DND-41 (cell line): ENCODE measurements around the gene RGS7.
"Not testable (repeated sequence)": the region's sequence is repeated elsewhere in the genome, so short reads cannot be mapped to it uniquely, and the experiment has no call there.

Experiments
- ATAC-seq: fragments of 200-7000 bp; cut with Tn5 transposase; 3 replicates; pipeline ENCODE4 v1.9.1; 2021; ENCODE audit warnings: low read depth; ENCODE audit not compliant: insufficient read depth
- DNase-seq: peaks from one replicate; pipeline ENCODE4 v3.0.0-alpha.2; 2020
- H2AFZ ChIP-seq: 2 replicates; pipeline ENCODE4 v1.6.0; 2012; ENCODE audit warnings: low read depth, low read length
- H3K27ac ChIP-seq: 2 replicates; pipeline ENCODE4 v1.5.1; 2012; ENCODE audit warnings: low read length, inconsistent platforms
- H3K27me3 ChIP-seq: fragments of 200-600 bp; sonication (generic); 2 replicates; pipeline ENCODE4 v1.6.0; 2012; ENCODE audit warnings: low read length, mild to moderate bottlenecking, inconsistent platforms; ENCODE audit not compliant: insufficient read depth, poor library complexity
- H3K36me3 ChIP-seq: 2 replicates; pipeline ENCODE4 v1.5.1; 2012; ENCODE audit warnings: low read length, inconsistent platforms; ENCODE audit not compliant: insufficient read depth
- H3K4me1 ChIP-seq: 2 replicates; pipeline ENCODE4 v1.5.1; 2012; ENCODE audit warnings: mild to moderate bottlenecking, low read length; ENCODE audit not compliant: insufficient read depth
- H3K4me2 ChIP-seq: 2 replicates; pipeline ENCODE4 v1.6.0; 2012; ENCODE audit warnings: mild to moderate bottlenecking, moderate library complexity, low read length, inconsistent platforms; ENCODE audit not compliant: insufficient read depth
- H3K4me3 ChIP-seq, 2 experiments: fragments of 200-600 bp in 1 of 2; shearing (Covaris generic) in 1 of 2; 2 replicates each; pipeline ENCODE4 v1.5.1; 2012 to 2016; ENCODE audit warnings: inconsistent platforms in 2 of 2, low read length in 2 of 2, mild to moderate bottlenecking in 2 of 2, low read depth in 1 of 2, moderate library complexity in 1 of 2
- H3K79me2 ChIP-seq: 2 replicates; pipeline ENCODE4 v1.6.0; 2012; ENCODE audit warnings: low read length, inconsistent platforms; ENCODE audit not compliant: insufficient read depth
- H3K9ac ChIP-seq: 2 replicates; pipeline ENCODE4 v1.6.0; 2012; ENCODE audit warnings: low read depth, mild to moderate bottlenecking, inconsistent platforms, low read length, moderate library complexity
- H3K9me3 ChIP-seq: 2 replicates; pipeline ENCODE4 v1.5.1; 2012; ENCODE audit warnings: low read length, moderate library complexity, mild to moderate bottlenecking, inconsistent platforms; ENCODE audit not compliant: insufficient read depth, severe bottlenecking
- H4K20me1 ChIP-seq: 2 replicates; pipeline ENCODE4 v1.6.0; 2012; ENCODE audit warnings: low read length; ENCODE audit not compliant: insufficient read depth
- CTCF ChIP-seq: IDR thresholded peaks from 2 replicates; pipeline ENCODE4 v1.5.1; 2012; ENCODE audit warnings: borderline replicate concordance, low read length, moderate library complexity, mild to moderate bottlenecking; ENCODE audit not compliant: poor library complexity, severe bottlenecking; ENCODE audit errors: extremely low read depth
- EZH2 ChIP-seq: IDR thresholded peaks from 3 replicates; pipeline ENCODE4 v1.6.1; 2012; ENCODE audit warnings: borderline replicate concordance, low read depth, mild to moderate bottlenecking, moderate library complexity, low read length, inconsistent platforms; ENCODE audit not compliant: severe bottlenecking

Gene RGS7

GRCh38 chr1:240786880-240787279, 570.1 kb downstream of the RGS7 start:
- H3K4me1 ChIP-seq = no peaks in the 10 kb centered on the region
- TF ChIP-seq CTCF (no peak), EZH2 (no peak)
- no peak overlapping the region for H3K27ac ChIP-seq
- no peaks in the 10 kb centered on the region for H4K20me1 ChIP-seq
- H3K9me3 ChIP-seq = no peaks in the 10 kb centered on the region
- H2AFZ ChIP-seq = no peak overlapping the region
- no peaks in the 10 kb centered on the region for H3K27me3 ChIP-seq
- ATAC-seq (no peak), DNase-seq (no peak)
- no peaks in the 10 kb centered on the region for H3K79me2 ChIP-seq
- no peak overlapping the region for H3K4me2 ChIP-seq
- no peak overlapping the region for H3K4me3 ChIP-seq
- H3K9ac ChIP-seq = no peak overlapping the region
- H3K36me3 ChIP-seq = no peaks in the 10 kb centered on the region

DNA sequence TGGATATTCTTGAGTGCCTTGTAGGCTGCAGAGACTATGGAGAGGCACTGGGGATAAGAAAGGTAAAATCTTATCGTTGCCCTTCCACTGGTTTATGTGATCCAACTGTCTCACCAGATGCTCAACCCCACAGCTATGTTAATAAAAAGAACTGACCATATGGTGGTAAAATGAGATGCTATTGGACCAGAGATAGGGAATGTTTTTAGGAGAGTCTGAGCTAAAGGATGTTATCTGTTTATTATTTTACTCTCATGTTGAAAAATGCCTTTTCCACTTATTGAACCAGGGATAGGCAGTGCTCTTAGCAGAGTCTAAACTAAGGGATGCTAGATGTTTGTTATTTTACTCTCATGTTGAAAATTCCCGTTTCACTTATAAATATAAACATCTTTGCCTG, 572.2 kb downstream of the RGS7 start:
- DNase-seq = no peak

DNA sequence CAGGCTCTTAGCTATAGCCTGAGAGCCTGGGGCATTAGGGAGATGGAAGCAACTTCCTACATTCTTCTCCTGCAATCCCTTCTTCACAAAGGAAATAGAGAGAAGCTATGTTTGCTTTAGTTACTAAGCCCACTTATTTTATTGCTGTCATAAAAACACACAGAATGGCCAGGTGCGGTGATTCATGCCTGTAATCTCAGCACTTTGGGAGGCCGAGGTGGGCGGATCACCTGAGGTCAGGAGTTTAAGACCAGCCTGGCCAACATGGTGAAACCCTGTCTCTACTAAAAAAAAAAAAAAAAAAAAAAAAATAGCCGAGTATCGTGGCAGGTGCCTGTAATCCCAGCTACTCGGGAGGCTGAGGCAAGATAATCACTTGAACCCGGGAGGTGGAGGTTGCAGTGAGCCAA, 573.3 kb downstream of the RGS7 start:
- not testable (repeated sequence) for H3K4me2 ChIP-seq

More for the DNA sequence above, 572.2 kb downstream of the RGS7 start:
- Histone ChIP-seq H3K4me1 (no peaks in the 10 kb centered on the region), H3K4me2 (no peak overlapping the region), H2AFZ (no peak overlapping the region), H3K4me3 (no peak overlapping the region), H3K9ac (no peak overlapping the region), H4K20me1 (no peaks in the 10 kb centered on the region), H3K36me3 (no peaks in the 10 kb centered on the region), H3K27ac (no peak overlapping the region), H3K9me3 (no peaks in the 10 kb centered on the region), H3K79me2 (no peaks in the 10 kb centered on the region), H3K27me3 (no peaks in the 10 kb centered on the region)
- ATAC-seq = no peak
- TF ChIP-seq CTCF (no peak), EZH2 (no peak)

DNA sequence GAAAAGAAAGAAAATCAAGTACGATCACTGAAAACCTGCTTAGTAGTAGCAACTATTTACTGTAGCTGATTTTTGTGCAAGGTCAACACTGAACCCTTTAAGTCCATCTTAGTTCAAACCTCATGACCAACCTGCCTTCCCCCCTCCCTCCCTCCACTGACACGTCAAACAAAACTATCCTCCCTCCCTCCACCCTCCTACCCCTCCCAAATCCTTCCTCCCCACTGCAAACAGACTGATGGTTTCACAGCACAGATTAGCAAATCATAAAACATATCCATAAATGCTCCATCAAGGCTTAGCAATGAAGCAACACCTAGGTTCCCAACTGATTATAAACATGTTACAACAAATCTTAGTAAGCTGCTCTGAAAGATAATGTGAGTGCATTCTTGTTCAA, 580.8 kb downstream of the RGS7 start:
- Histone ChIP-seq H3K27ac (no peak overlapping the region), H3K9me3 (no peaks in the 10 kb centered on the region), H3K79me2 (no peaks in the 10 kb centered on the region), H2AFZ (no peak overlapping the region), H3K36me3 (no peaks in the 10 kb centered on the region), H3K4me2 (no peak overlapping the region), H4K20me1 (no peaks in the 10 kb centered on the region), H3K4me1 (no peaks in the 10 kb centered on the region), H3K9ac (no peak overlapping the region), H3K27me3 (no peaks in the 10 kb centered on the region), H3K4me3 (no peak overlapping the region)
- TF ChIP-seq EZH2 (no peak), CTCF (no peak)
- ATAC-seq = no peak
- no peak for DNase-seq

More for the DNA sequence above, 573.3 kb downstream of the RGS7 start:
- not testable (repeated sequence) for H3K27me3 ChIP-seq, H3K4me1 ChIP-seq, H3K4me3 ChIP-seq, H2AFZ ChIP-seq, H3K9me3 ChIP-seq, H4K20me1 ChIP-seq, DNase-seq, H3K36me3 ChIP-seq, H3K79me2 ChIP-seq, ATAC-seq, H3K27ac ChIP-seq, H3K9ac ChIP-seq
